ENCODE measurements around the gene MSANTD2. TPM values are rescaled to one million over a fixed set of nuclear protein-coding genes. Genes with fewer than 3 reads are reported as not detected.
A peak's percentile ranks its signal among the peaks of the same experiment; 100 is the strongest.

MSANTD2 gene
- 10 to 100 TPM in 7 of 8 experiments, 1 to 10 TPM in 1; 9.8 to 53.9 (median 14.8) TPM for total RNA-seq

- ATAC-seq (replicated peaks in 6 of 8): peak; percentile 72 to 95 (median 93)
- Histone ChIP-seq H3K4me3 (peak within 1 kb of the TSS; percentile 68 to 98 (median 86)), H3K27ac (peak within 1 kb of the TSS; percentile 99), H3K4me1 (replicated peaks in 1 of 2) (peaks cover 17 to 20% of the 10 kb centered on the region in 2 donors)
- in situ Hi-C loops (cut with MboI; ENCODE audit: low pct_unique_long_range_greater_than_20kb in 2 of 9, low sequenced_read_pairs in 9 of 9, unreplicated experiment in 9 of 9): no loop called here
- 0 to 7% (median 0%) methylated on average over 1 to 6 of the region's 62 CpGs; no CpG with 5 or more reads in 4 of the 10 experiments for WGBS, 10 experiments
Observed at GRCh38 chr11:124800226-124800929, at the start of gene MSANTD2. MSANTD2 (minus strand) TSS chr11:124800406; CDS start chr11:124800380, 26 bp downstream.

- Histone ChIP-seq H3K4me1 (replicated peaks in 1 of 2) (peaks cover 40 to 44% of the 10 kb centered on the region in 2 donors), H3K4me3 (no peak overlapping the region), H3K27ac (no peak overlapping the region)
- ATAC-seq (replicated peaks in 6 of 8): no peak
- WGBS, 10 experiments: 0 to 40% (median 17%) methylated on average over 1 to 5 of the region's 11 CpGs; no CpG with 5 or more reads in 4 of the 10 experiments
- in situ Hi-C loops (cut with MboI; ENCODE audit: low pct_unique_long_range_greater_than_20kb in 2 of 9, low sequenced_read_pairs in 9 of 9, unreplicated experiment in 9 of 9): loop anchor here in 3 of 9 experiments (25.0 kb wide), 3 partner anchors 184 to 434 kb away; partner anchors contain the start of genes OR8B4 (in 1 of the 3), SIAE (in 1 of the 3) and SPA17 (in 1 of the 3)
Observed at GRCh38 chr11:124846070-124846673, 46.0 kb upstream of the MSANTD2 start.

GRCh38 chr11:124844664-124845079, 44.5 kb upstream of the MSANTD2 start:
- ATAC-seq (replicated peaks in 6 of 8): no peak
- WGBS, 10 experiments: 0 to 57% (median 29%) methylated on average over 1 to 2 of the region's 8 CpGs; no CpG with 5 or more reads in 7 of the 10 experiments
- H3K4me1 ChIP-seq (replicated peaks in 1 of 2): peaks cover 47 to 52% of the 10 kb centered on the region in 2 donors
- no peak overlapping the region for H3K4me3 ChIP-seq
- H3K27ac ChIP-seq: no peak overlapping the region
- in situ Hi-C loops (cut with MboI; ENCODE audit: low pct_unique_long_range_greater_than_20kb in 2 of 9, low sequenced_read_pairs in 9 of 9, unreplicated experiment in 9 of 9): loop anchor here in 3 of 9 experiments (25.0 kb wide), 3 partner anchors 182 to 432 kb away; partner anchors contain the start of genes OR8B4 (in 1 of the 3), SIAE (in 1 of the 3) and SPA17 (in 1 of the 3)

GRCh38 chr11:124843616-124843910, 43.4 kb upstream of the MSANTD2 start:
- ATAC-seq (replicated peaks in 6 of 8): no peak
- Histone ChIP-seq H3K4me1 (replicated peaks in 1 of 2) (peaks cover 51 to 55% of the 10 kb centered on the region in 2 donors), H3K4me3 (peak overlapping the region in 2 of 5 donors; percentile 9 to 19), H3K27ac (no peak overlapping the region)
- in situ Hi-C loops (cut with MboI; ENCODE audit: low pct_unique_long_range_greater_than_20kb in 2 of 9, low sequenced_read_pairs in 9 of 9, unreplicated experiment in 9 of 9): loop anchor here in 3 of 9 experiments (25.0 kb wide), 3 partner anchors 181 to 431 kb away; partner anchors contain the start of genes OR8B4 (in 1 of the 3), SIAE (in 1 of the 3) and SPA17 (in 1 of the 3)
- WGBS, 10 experiments: 0 to 60% (median 27%) methylated on average over 2 to 7 of the region's 8 CpGs

- Histone ChIP-seq H3K4me3 (no peak overlapping the region), H3K27ac (no peak overlapping the region), H3K4me1 (replicated peaks in 1 of 2) (peaks cover 57 to 65% of the 10 kb centered on the region in 2 donors)
- in situ Hi-C loops (cut with MboI; ENCODE audit: low pct_unique_long_range_greater_than_20kb in 2 of 9, low sequenced_read_pairs in 9 of 9, unreplicated experiment in 9 of 9): loop anchor here in 3 of 9 experiments (25.0 kb wide), 3 partner anchors 180 to 430 kb away; partner anchors contain the start of genes OR8B4 (in 1 of the 3), SIAE (in 1 of the 3) and SPA17 (in 1 of the 3)
- WGBS, 10 experiments: 0 to 100% (median 29%) methylated on average over 1 to 4 of the region's 4 CpGs
- no peak for ATAC-seq (replicated peaks in 6 of 8)
Observed at GRCh38 chr11:124842305-124842704, 42.1 kb upstream of the MSANTD2 start.

- H3K27ac ChIP-seq: no peak overlapping the region
- in situ Hi-C loops (cut with MboI; ENCODE audit: low pct_unique_long_range_greater_than_20kb in 2 of 9, low sequenced_read_pairs in 9 of 9, unreplicated experiment in 9 of 9): loop anchor here in 3 of 9 experiments (25.0 kb wide), 3 partner anchors 180 to 430 kb away; partner anchors contain the start of genes OR8B4 (in 1 of the 3), SIAE (in 1 of the 3) and SPA17 (in 1 of the 3)
- H3K4me3 ChIP-seq: no peak overlapping the region
- peaks cover 60 to 68% of the 10 kb centered on the region in 2 donors for H3K4me1 ChIP-seq (replicated peaks in 1 of 2)
- no peak for ATAC-seq (replicated peaks in 6 of 8)
- 33 to 80% (median 80%) methylated on average over 1 of the region's 2 CpGs; no CpG with 5 or more reads in 7 of the 10 experiments for WGBS, 10 experiments
Observed at GRCh38 chr11:124841840-124842239, 41.6 kb upstream of the MSANTD2 start.

- Histone ChIP-seq H3K27ac (no peak overlapping the region), H3K4me3 (no peak overlapping the region), H3K4me1 (replicated peaks in 1 of 2) (peaks cover 54 to 63% of the 10 kb centered on the region in 2 donors)
- ATAC-seq (replicated peaks in 6 of 8): no peak
- in situ Hi-C loops (cut with MboI; ENCODE audit: low pct_unique_long_range_greater_than_20kb in 2 of 9, low sequenced_read_pairs in 9 of 9, unreplicated experiment in 9 of 9): loop anchor here in 3 of 9 experiments (25.0 kb wide), 3 partner anchors 179 to 429 kb away; partner anchors contain the start of genes OR8B4 (in 1 of the 3), SIAE (in 1 of the 3) and SPA17 (in 1 of the 3)
- WGBS, 10 experiments: 16 to 71% (median 32%) methylated on average over 1 to 3 of the region's 3 CpGs
Observed at GRCh38 chr11:124841201-124841600, 41.0 kb upstream of the MSANTD2 start.

GRCh38 chr11:124840666-124841065, 40.5 kb upstream of the MSANTD2 start:
- ATAC-seq (replicated peaks in 6 of 8): no peak
- WGBS, 10 experiments: 0 to 100% (median 64%) methylated on average over 1 of the region's 1 CpG; no CpG with 5 or more reads in 1 of the 10 experiments
- H3K4me1 ChIP-seq (replicated peaks in 1 of 2): peaks cover 48 to 59% of the 10 kb centered on the region in 2 donors
- in situ Hi-C loops (cut with MboI; ENCODE audit: low pct_unique_long_range_greater_than_20kb in 2 of 9, low sequenced_read_pairs in 9 of 9, unreplicated experiment in 9 of 9): loop anchor here in 3 of 9 experiments (25.0 kb wide), 3 partner anchors 178 to 428 kb away; partner anchors contain the start of genes OR8B4 (in 1 of the 3), SIAE (in 1 of the 3) and SPA17 (in 1 of the 3)
- H3K27ac ChIP-seq: no peak overlapping the region
- H3K4me3 ChIP-seq: no peak overlapping the region

- no peak for ATAC-seq (replicated peaks in 6 of 8)
- peak overlapping the region; percentile 84 to 92 for H3K27ac ChIP-seq
- H3K4me1 ChIP-seq (replicated peaks in 1 of 2): peaks cover 43 to 53% of the 10 kb centered on the region in 2 donors
- H3K4me3 ChIP-seq: peak overlapping the region; percentile 14 to 32 (median 22)
- 13 to 31% (median 23%) methylated on average over 2 to 17 of the region's 20 CpGs; no CpG with 5 or more reads in 3 of the 10 experiments for WGBS, 10 experiments
- in situ Hi-C loops (cut with MboI; ENCODE audit: low pct_unique_long_range_greater_than_20kb in 2 of 9, low sequenced_read_pairs in 9 of 9, unreplicated experiment in 9 of 9): loop anchor here in 3 of 9 experiments (25.0 kb wide), 3 partner anchors 178 to 428 kb away; partner anchors contain the start of genes OR8B4 (in 1 of the 3), SIAE (in 1 of the 3) and SPA17 (in 1 of the 3)
Observed at GRCh38 chr11:124839972-124840621, 39.9 kb upstream of the MSANTD2 start.

GRCh38 chr11:124839128-124839971, 39.1 kb upstream of the MSANTD2 start:
- peak in 7 of 8 experiments; percentile 4 to 72 (median 69) for ATAC-seq (replicated peaks in 6 of 8)
- in situ Hi-C loops (cut with MboI; ENCODE audit: low pct_unique_long_range_greater_than_20kb in 2 of 9, low sequenced_read_pairs in 9 of 9, unreplicated experiment in 9 of 9): loop anchor here in 3 of 9 experiments (25.0 kb wide), 3 partner anchors 177 to 427 kb away; partner anchors contain the start of genes OR8B4 (in 1 of the 3), SIAE (in 1 of the 3) and SPA17 (in 1 of the 3)
- H3K27ac ChIP-seq: peak overlapping the region; percentile 84 to 92
- peak overlapping the region; percentile 14 to 32 (median 22) for H3K4me3 ChIP-seq
- 0% methylated on average over 1 to 9 of the region's 87 CpGs; no CpG with 5 or more reads in 7 of the 10 experiments for WGBS, 10 experiments
- H3K4me1 ChIP-seq (replicated peaks in 1 of 2): peaks cover 35 to 46% of the 10 kb centered on the region in 2 donors

- 0 to 100% (median 33%) methylated on average over 1 to 5 of the region's 5 CpGs; no CpG with 5 or more reads in 4 of the 10 experiments for WGBS, 10 experiments
- H3K4me3 ChIP-seq: peak overlapping the region; percentile 14 to 32 (median 22)
Observed at GRCh38 chr11:124838805-124839127, 38.6 kb upstream of the MSANTD2 start.

More at GRCh38 chr11:124838805-124839127, 38.6 kb upstream of the MSANTD2 start:
- H3K27ac ChIP-seq: peak overlapping the region; percentile 6 to 92
- H3K4me1 ChIP-seq (replicated peaks in 1 of 2): peaks cover 35 to 46% of the 10 kb centered on the region in 2 donors
- ATAC-seq (replicated peaks in 6 of 8): no peak
- in situ Hi-C loops (cut with MboI; ENCODE audit: low pct_unique_long_range_greater_than_20kb in 2 of 9, low sequenced_read_pairs in 9 of 9, unreplicated experiment in 9 of 9): loop anchor here in 3 of 9 experiments (25.0 kb wide), 3 partner anchors 176 to 426 kb away; partner anchors contain the start of genes OR8B4 (in 1 of the 3), SIAE (in 1 of the 3) and SPA17 (in 1 of the 3)

All from motor neuron (in vitro differentiated cells).